ENCODE results near the gene CAPZA1.

The CAPZA1 gene

DNA sequence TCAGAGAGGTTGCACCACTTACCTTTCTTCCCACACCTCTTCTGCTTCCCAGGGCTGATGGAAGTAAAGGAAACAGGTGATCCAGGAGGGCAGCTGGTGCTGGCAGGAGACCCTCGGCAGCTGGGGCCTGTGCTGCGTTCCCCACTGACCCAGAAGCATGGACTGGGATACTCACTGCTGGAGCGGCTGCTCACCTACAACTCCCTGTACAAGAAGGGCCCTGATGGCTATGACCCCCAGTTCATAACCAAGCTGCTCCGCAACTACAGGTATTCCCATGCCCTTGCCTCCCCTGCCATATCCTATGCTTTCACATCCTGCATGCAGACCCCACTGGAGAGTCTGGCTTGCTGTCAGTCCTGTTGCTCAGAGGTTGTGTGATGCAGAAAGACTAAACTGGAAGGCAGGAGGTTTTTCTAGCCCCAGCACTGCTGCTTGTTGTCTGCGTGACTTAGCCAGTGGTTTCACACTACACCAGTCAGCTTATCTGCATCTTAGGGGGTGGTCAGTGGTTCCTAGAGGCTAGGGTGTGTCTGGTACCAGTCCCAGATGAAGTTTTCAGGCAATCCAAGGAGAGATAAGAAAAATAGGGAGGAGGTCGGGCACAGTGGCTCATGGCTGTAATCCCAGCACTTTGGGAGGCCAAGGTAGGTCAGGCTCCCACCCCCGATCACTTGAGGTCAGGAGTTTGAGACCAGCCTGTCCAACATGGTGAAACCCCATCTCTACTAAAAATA, 77.1 kb downstream of the CAPZA1 start:
- peaks cover 93% of the 10 kb centered on the region for H3K36me3 ChIP-seq (ENCODE audit: insufficient read depth, insufficient read length, low read length)
- H3K9me3 ChIP-seq (ENCODE audit: insufficient read depth, low read length) = no peaks in the 10 kb centered on the region
- DNase-seq (ENCODE audit: low read depth, low spot score) = no peak
- H3K9ac ChIP-seq (ENCODE audit: insufficient read length, low read depth) = peak overlapping the region; percentile 6
- H3K4me1 ChIP-seq (ENCODE audit: insufficient read depth, insufficient read length) = peaks cover 38% of the 10 kb centered on the region
- no peak for TF ChIP-seq SUZ12 (IDR thresholded peaks at IDR 0.05; ENCODE audit: extremely low read depth, insufficient read depth, insufficient read length)
- TF ChIP-seq ZNF274 (IDR thresholded peaks at IDR 0.05; ENCODE audit: low read depth, low read length) = no peak
- no peak for TF ChIP-seq YY1 (IDR thresholded peaks at IDR 0.05; ENCODE audit: insufficient read depth, insufficient read length)
- H3K4me3 ChIP-seq (ENCODE audit: insufficient read length, low read depth) = no peak overlapping the region
- H3K27me3 ChIP-seq (ENCODE audit: insufficient read depth, insufficient read length) = no peaks in the 10 kb centered on the region

- H3K4me3 ChIP-seq (ENCODE audit: insufficient read length, low read depth) = no peak overlapping the region
- H3K4me1 ChIP-seq (ENCODE audit: insufficient read depth, insufficient read length) = peaks cover 44% of the 10 kb centered on the region
- peaks cover 93% of the 10 kb centered on the region for H3K36me3 ChIP-seq (ENCODE audit: insufficient read depth, insufficient read length, low read length)
- H3K9me3 ChIP-seq (ENCODE audit: insufficient read depth, low read length) = no peaks in the 10 kb centered on the region
- H3K27me3 ChIP-seq (ENCODE audit: insufficient read depth, insufficient read length) = no peaks in the 10 kb centered on the region
- H3K9ac ChIP-seq (ENCODE audit: insufficient read length, low read depth) = no peak overlapping the region
- TF ChIP-seq YY1 (IDR thresholded peaks at IDR 0.05; ENCODE audit: insufficient read depth, insufficient read length) (no peak), ZNF274 (IDR thresholded peaks at IDR 0.05; ENCODE audit: low read depth, low read length) (no peak), SUZ12 (IDR thresholded peaks at IDR 0.05; ENCODE audit: extremely low read depth, insufficient read depth, insufficient read length) (no peak)
- DNase-seq (ENCODE audit: low read depth, low spot score) = no peak
Observed at GRCh38 chr1:112697781-112698201, 78.2 kb downstream of the CAPZA1 start.

DNA sequence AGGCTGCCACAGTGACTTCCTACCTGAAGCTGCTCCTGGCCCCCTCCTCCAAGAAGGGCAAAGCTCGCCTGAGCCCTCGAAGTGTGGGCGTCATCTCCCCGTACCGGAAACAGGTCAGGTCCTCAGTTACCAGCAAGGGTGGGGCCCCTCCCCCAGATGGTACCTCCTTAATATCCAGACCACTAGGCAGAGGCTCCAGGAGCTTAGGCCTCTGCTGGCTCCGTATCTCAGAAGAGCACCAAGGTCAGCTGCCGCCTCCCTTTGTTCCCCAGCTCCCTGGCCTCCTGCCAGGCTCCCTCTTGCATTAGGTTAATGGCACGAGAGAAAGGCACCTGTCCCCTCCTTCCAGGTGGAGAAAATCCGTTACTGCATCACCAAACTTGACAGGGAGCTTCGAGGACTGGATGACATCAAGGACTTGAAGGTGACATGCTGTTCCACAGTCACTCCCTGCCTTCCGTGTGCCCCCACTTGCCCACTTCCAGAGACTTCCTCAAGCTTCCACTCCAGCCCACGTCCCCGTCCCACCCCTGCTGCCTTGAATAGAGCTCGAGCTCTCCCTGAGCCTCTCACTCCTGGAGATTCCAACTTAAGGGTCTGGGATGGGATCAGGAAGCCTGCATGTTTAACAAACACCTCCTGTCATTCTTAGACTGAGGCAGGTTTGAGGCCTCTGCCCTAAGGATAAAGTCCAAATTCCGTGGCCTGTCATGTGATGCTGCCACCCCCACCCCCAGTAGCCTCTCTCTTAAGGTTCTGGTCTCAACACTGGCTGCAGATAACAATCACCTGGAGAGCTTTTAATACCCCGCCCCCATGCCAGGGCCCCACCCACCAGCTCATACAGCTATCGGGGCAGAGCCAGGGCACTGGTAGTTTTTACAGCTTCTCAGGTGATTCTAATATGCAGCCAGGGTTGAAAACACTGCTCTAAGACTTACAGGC, 79.0 kb downstream of the CAPZA1 start:
- Histone ChIP-seq H3K9ac (ENCODE audit: insufficient read length, low read depth) (peak overlapping the region; percentile 39), H3K36me3 (ENCODE audit: insufficient read depth, insufficient read length, low read length) (peaks cover 93% of the 10 kb centered on the region), H3K27me3 (ENCODE audit: insufficient read depth, insufficient read length) (no peaks in the 10 kb centered on the region), H3K9me3 (ENCODE audit: insufficient read depth, low read length) (no peaks in the 10 kb centered on the region), H3K4me3 (ENCODE audit: insufficient read length, low read depth) (no peak overlapping the region), H3K4me1 (ENCODE audit: insufficient read depth, insufficient read length) (peaks cover 47% of the 10 kb centered on the region)
- TF ChIP-seq ZNF274 (IDR thresholded peaks at IDR 0.05; ENCODE audit: low read depth, low read length) (no peak), SUZ12 (IDR thresholded peaks at IDR 0.05; ENCODE audit: extremely low read depth, insufficient read depth, insufficient read length) (no peak), YY1 (IDR thresholded peaks at IDR 0.05; ENCODE audit: insufficient read depth, insufficient read length) (no peak)
- DNase-seq (ENCODE audit: low read depth, low spot score) = no peak

GRCh38 chr1:112699425-112700144, 80.0 kb downstream of the CAPZA1 start:
- TF ChIP-seq YY1 (IDR thresholded peaks at IDR 0.05; ENCODE audit: insufficient read depth, insufficient read length) (no peak), SUZ12 (IDR thresholded peaks at IDR 0.05; ENCODE audit: extremely low read depth, insufficient read depth, insufficient read length) (no peak), ZNF274 (IDR thresholded peaks at IDR 0.05; ENCODE audit: low read depth, low read length) (no peak)
- peaks cover 9% of the 10 kb centered on the region for H3K27me3 ChIP-seq (ENCODE audit: insufficient read depth, insufficient read length)
- no peak overlapping the region for H3K9ac ChIP-seq (ENCODE audit: insufficient read length, low read depth)
- DNase-seq (ENCODE audit: low read depth, low spot score) = no peak
- H3K36me3 ChIP-seq (ENCODE audit: insufficient read depth, insufficient read length, low read length) = peaks cover 93% of the 10 kb centered on the region
- no peak overlapping the region for H3K4me3 ChIP-seq (ENCODE audit: insufficient read length, low read depth)
- no peaks in the 10 kb centered on the region for H3K9me3 ChIP-seq (ENCODE audit: insufficient read depth, low read length)
- peaks cover 54% of the 10 kb centered on the region for H3K4me1 ChIP-seq (ENCODE audit: insufficient read depth, insufficient read length)

GRCh38 chr1:112700290-112701226, 80.9 kb downstream of the CAPZA1 start:
- TF ChIP-seq YY1 (IDR thresholded peaks at IDR 0.05; ENCODE audit: insufficient read depth, insufficient read length) (no peak), ZNF274 (IDR thresholded peaks at IDR 0.05; ENCODE audit: low read depth, low read length) (no peak), SUZ12 (IDR thresholded peaks at IDR 0.05; ENCODE audit: extremely low read depth, insufficient read depth, insufficient read length) (no peak)
- Histone ChIP-seq H3K9ac (ENCODE audit: insufficient read length, low read depth) (peak overlapping the region; percentile 34), H3K36me3 (ENCODE audit: insufficient read depth, insufficient read length, low read length) (peaks cover 84% of the 10 kb centered on the region), H3K9me3 (ENCODE audit: insufficient read depth, low read length) (no peaks in the 10 kb centered on the region), H3K4me3 (ENCODE audit: insufficient read length, low read depth) (no peak overlapping the region), H3K27me3 (ENCODE audit: insufficient read depth, insufficient read length) (peaks cover 9% of the 10 kb centered on the region), H3K4me1 (ENCODE audit: insufficient read depth, insufficient read length) (peaks cover 55% of the 10 kb centered on the region)
- peak; percentile 95 for DNase-seq (ENCODE audit: low read depth, low spot score)
